HUES6 (cell line): Measurements from ENCODE around the gene MRPS12.

Experiments
- H3K27ac ChIP-seq: 2 replicates; pipeline ENCODE4 v1.7.0; 2013; ENCODE audit warnings: low read depth, mild to moderate bottlenecking, low read length, inconsistent platforms
- H3K27me3 ChIP-seq: 2 replicates; pipeline ENCODE4 v1.6.1; 2013; ENCODE audit warnings: low read length; ENCODE audit not compliant: control insufficient read depth, insufficient read depth
- H3K36me3 ChIP-seq: 2 replicates; pipeline ENCODE4 v1.6.1; 2013; ENCODE audit warnings: low read length; ENCODE audit not compliant: control insufficient read depth, insufficient read depth
- H3K4me1 ChIP-seq: 2 replicates; pipeline ENCODE4 v1.6.1; 2013; ENCODE audit warnings: low read length; ENCODE audit not compliant: control insufficient read depth, insufficient read depth
- H3K4me3 ChIP-seq: 2 replicates; pipeline ENCODE4 v1.5.1; 2013; ENCODE audit warnings: low read depth, low read length
- H3K9ac ChIP-seq: one replicate; pipeline ENCODE4 v1.6.1; 2013; ENCODE audit warnings: mild to moderate bottlenecking, low read length
- H3K9me3 ChIP-seq: 2 replicates; pipeline ENCODE4 v1.6.1; 2013; ENCODE audit warnings: low read depth, low read length; ENCODE audit not compliant: control insufficient read depth, insufficient read depth

The MRPS12 gene

DNA sequence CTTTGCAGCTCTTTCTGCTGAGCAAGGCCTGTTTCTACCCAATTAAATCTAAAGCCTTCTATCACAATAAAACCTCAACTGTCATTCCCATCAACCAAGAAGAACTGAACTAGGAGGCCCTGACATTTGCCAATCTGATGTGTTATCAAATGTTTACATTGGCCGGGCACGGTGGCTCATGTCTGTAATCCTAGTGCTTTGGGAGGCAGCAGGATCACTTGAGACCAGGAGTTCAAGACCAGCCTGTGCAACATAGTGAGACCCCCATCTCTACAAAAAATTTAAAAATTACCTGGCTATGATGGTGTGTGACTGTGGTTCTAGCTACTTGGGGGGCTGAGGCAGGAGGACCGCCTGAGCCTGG is 47.6 kb downstream of the MRPS12 start:
- H3K4me3 ChIP-seq: no peak overlapping the region
- peaks cover 12% of the 10 kb centered on the region for H3K4me1 ChIP-seq
- peaks cover 15% of the 10 kb centered on the region for H3K9me3 ChIP-seq
- no peaks in the 10 kb centered on the region for H3K36me3 ChIP-seq
- no peak overlapping the region for H3K27ac ChIP-seq
- no peaks in the 10 kb centered on the region for H3K27me3 ChIP-seq
- H3K9ac ChIP-seq: no peak overlapping the region

DNA sequence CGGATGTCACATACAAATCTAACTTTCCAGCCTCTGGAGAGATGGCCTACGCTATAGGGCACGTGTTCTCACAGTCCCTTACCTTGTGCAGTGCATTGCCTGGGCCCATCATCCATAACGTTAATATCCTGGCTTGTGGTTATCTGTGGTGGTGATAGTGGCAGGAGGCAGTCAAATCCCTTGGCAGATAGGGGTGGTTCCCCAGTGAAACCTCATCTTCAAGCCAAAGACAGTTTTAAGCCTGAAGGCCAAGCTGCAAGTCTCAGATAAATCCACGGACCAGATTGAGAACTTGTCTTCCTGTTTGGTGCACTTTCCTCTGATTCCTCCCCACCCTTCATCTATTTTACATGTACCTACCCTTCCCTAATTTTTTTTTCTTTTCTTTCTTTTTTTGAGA is 49.1 kb downstream of the MRPS12 start:
- no peaks in the 10 kb centered on the region for H3K27me3 ChIP-seq
- H3K27ac ChIP-seq: no peak overlapping the region
- H3K36me3 ChIP-seq: no peaks in the 10 kb centered on the region
- H3K4me3 ChIP-seq: no peak overlapping the region
- no peak overlapping the region for H3K9ac ChIP-seq
- H3K4me1 ChIP-seq: peaks cover 8% of the 10 kb centered on the region; the same call in 1 of the 2 replicates
- H3K9me3 ChIP-seq: peaks cover 15% of the 10 kb centered on the region

DNA sequence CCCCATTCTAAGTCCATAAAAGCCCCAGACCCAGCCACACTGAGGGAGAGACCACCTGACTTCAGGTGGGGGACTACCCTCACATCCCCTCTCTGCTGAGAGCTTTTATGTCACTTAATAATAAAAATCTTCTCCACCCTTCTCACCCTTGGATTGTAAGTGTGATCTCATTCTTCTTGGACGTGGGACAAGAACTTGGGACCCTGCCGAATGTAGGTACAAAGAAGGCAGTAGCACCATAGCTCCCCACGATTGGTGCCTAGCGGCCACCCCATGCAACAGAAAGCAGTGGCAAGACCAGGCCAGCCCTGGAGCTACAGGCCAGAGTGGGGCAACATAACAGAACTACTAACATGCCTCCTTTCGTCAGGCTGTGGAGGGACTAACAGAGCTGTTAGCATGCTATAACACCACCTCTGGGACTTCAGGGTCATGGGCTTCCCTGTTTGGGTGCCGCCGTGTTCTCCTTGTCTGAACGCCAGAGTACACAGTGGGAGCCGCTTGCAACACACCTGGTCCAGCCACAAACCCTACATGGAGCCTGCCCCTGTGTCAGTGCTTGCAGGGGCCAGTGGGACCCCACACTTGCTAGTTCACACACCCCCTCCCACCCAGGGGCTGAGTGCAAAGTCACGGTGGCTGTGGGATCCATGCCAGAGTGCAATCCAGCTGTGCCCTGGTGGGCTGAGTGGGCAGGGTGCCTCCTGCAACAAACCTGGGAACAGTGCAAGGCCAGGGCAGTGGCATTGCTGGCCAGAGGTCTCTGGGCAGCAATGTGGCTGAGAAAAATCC is 50.0 kb downstream of the MRPS12 start:
- H3K27me3 ChIP-seq: no peaks in the 10 kb centered on the region
- no peak overlapping the region for H3K27ac ChIP-seq
- peaks cover 8% of the 10 kb centered on the region; the same call in 1 of the 2 replicates for H3K4me1 ChIP-seq
- no peak overlapping the region for H3K9ac ChIP-seq
- no peaks in the 10 kb centered on the region for H3K36me3 ChIP-seq
- H3K4me3 ChIP-seq: no peak overlapping the region
- peaks cover 15% of the 10 kb centered on the region for H3K9me3 ChIP-seq
